HFFc6 (cell line): Measurements from ENCODE around the gene SERINC4. TPM values are rescaled to one million over a fixed set of nuclear protein-coding genes. Genes with fewer than 3 reads are reported as not detected.

Experiments used
- DNase-seq: peaks from one replicate; pipeline ENCODE4 v3.0.0-alpha.2; 2018
- H3K27ac Mint-ChIP-seq: 2 replicates; pipeline ENCODE4 v1.8.0; 2020; ENCODE audit warnings: mild to moderate bottlenecking, mixed read lengths
- H3K27me3 Mint-ChIP-seq: 2 replicates; pipeline ENCODE4 v1.8.0; 2021; ENCODE audit warnings: mild to moderate bottlenecking, moderate library complexity, mixed read lengths; ENCODE audit not compliant: insufficient read depth
- H3K36me3 Mint-ChIP-seq: 2 replicates; pipeline ENCODE4 v1.8.0; 2021; ENCODE audit warnings: low read depth, mixed read lengths
- H3K4me1 Mint-ChIP-seq: 2 replicates; pipeline ENCODE4 v1.8.0; 2020; ENCODE audit warnings: low read depth, mixed read lengths
- H3K4me3 Mint-ChIP-seq: 2 replicates; pipeline ENCODE4 v1.8.0; 2020; ENCODE audit warnings: mild to moderate bottlenecking, moderate library complexity, mixed read lengths
- H3K9me3 Mint-ChIP-seq: 2 replicates; pipeline ENCODE4 v1.8.0; 2020; ENCODE audit warnings: mild to moderate bottlenecking, mixed read lengths
- total RNA-seq, 6 experiments: library from RNA; stranded (reverse); fragmentation: NEBNext Ultra II Directional; extraction: Animal tissue kit (Norgen Biotek cat#: 25700); gene quantifications; 2 replicates in 1 of 6; 3 replicates in 5 of 6; pipeline ENCODE4 v1.2.3, GENCODE V29; 2021
- TF ChIP-seq, protein P1 (sequence below): fragments of 200-600 bp; sonication (generic); IDR thresholded peaks from 2 replicates; pipeline ENCODE4 v1.5.0; 2021; ENCODE audit warnings: antibody characterized with exemption, mild to moderate bottlenecking

The SERINC4 gene
- total RNA-seq, 6 experiments from 2014 or later, result 0.07 to 0.11 (median 0.09) TPM; not detected in 3

- no peak for DNase-seq
- Mint-ChIP-seq H3K36me3 (peaks cover 49% of the 10 kb centered on the region), H3K27ac (peak overlapping the region; percentile 98), H3K27me3 (peaks cover 11% of the 10 kb centered on the region), H3K9me3 (no peaks in the 10 kb centered on the region), H3K4me3 (peak overlapping the region; percentile 98), H3K4me1 (peaks cover 54% of the 10 kb centered on the region)
- TF ChIP-seq, protein P1, sequence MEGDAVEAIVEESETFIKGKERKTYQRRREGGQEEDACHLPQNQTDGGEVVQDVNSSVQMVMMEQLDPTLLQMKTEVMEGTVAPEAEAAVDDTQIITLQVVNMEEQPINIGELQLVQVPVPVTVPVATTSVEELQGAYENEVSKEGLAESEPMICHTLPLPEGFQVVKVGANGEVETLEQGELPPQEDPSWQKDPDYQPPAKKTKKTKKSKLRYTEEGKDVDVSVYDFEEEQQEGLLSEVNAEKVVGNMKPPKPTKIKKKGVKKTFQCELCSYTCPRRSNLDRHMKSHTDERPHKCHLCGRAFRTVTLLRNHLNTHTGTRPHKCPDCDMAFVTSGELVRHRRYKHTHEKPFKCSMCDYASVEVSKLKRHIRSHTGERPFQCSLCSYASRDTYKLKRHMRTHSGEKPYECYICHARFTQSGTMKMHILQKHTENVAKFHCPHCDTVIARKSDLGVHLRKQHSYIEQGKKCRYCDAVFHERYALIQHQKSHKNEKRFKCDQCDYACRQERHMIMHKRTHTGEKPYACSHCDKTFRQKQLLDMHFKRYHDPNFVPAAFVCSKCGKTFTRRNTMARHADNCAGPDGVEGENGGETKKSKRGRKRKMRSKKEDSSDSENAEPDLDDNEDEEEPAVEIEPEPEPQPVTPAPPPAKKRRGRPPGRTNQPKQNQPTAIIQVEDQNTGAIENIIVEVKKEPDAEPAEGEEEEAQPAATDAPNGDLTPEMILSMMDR, result peak; percentile 50
Observed at GRCh38 chr15:43792761-43793476, 7.1 kb downstream of the SERINC4 start.

DNA sequence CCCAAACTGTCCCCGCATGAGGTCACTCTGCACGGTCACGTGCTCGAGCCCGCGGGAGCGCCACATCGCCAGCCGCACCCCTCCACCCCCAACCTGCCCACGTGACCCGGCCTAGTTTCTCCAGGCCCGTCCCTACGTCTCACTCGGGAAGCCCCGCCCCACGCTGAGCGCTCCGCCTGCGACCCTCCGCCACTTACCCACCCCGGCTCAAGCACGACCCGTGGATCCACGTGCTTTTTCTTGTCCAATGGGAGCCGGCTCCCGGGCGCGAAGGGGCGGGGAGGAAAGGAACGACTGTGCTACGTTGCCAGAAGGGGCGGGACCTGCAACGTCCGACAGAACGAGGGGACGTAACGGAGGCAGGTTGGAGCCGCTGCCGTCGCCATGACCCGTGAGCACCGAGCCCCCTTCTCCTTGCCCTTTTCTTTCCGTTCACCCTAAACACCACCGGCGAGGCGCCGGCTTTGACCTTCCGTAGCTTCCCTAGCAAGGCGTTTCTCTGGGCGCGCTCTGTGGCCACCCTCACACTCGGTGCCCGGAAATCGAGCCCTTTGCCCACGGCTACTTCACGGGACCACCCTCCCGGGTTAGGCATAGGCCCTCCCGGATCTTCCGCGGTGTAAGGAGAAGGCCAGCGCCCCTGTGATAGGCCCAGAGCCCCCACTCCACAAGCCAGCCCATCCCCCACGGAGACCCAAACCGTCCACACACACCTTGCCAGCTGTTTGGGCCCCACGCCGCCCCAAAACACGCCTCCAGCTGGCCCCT is 7.8 kb downstream of the SERINC4 start, which contains the start of gene SERF2:
SERF2 (plus strand) TSS at position 328 of the 768 bp plus-strand sequence; CDS start at position 385, 57 bp downstream.
- Mint-ChIP-seq H3K36me3 (peaks cover 49% of the 10 kb centered on the region), H3K9me3 (no peaks in the 10 kb centered on the region), H3K27me3 (peaks cover 11% of the 10 kb centered on the region), H3K4me3 (peak within 1 kb of the TSS; percentile 98), H3K4me1 (peaks cover 47% of the 10 kb centered on the region), H3K27ac (peak within 1 kb of the TSS; percentile 98)
- peak; percentile 99 for DNase-seq
- TF ChIP-seq, protein P1, result no peak

- Mint-ChIP-seq H3K36me3 (peaks cover 23% of the 10 kb centered on the region), H3K9me3 (no peaks in the 10 kb centered on the region), H3K27me3 (peaks cover under 1% of the 10 kb centered on the region), H3K27ac (no peak overlapping the region), H3K4me1 (peaks cover 19% of the 10 kb centered on the region), H3K4me3 (no peak overlapping the region)
- DNase-seq, result no peak
- TF ChIP-seq, protein P1, result no peak
Observed at GRCh38 chr15:43789409-43789808, 10.6 kb downstream of the SERINC4 start.

GRCh38 chr15:43779016-43779415 is 21.0 kb downstream of the SERINC4 start:
- H3K4me1 Mint-ChIP-seq, result peaks cover 15% of the 10 kb centered on the region
- no peaks in the 10 kb centered on the region for H3K9me3 Mint-ChIP-seq
- DNase-seq, result no peak
- no peak overlapping the region for H3K27ac Mint-ChIP-seq
- no peaks in the 10 kb centered on the region for H3K27me3 Mint-ChIP-seq
- H3K36me3 Mint-ChIP-seq, result no peaks in the 10 kb centered on the region
- TF ChIP-seq, protein P1, result no peak
- H3K4me3 Mint-ChIP-seq, result no peak overlapping the region

GRCh38 chr15:43777267-43777914 is 22.6 kb downstream of the SERINC4 start:
- Mint-ChIP-seq H3K27me3 (no peaks in the 10 kb centered on the region), H3K9me3 (no peaks in the 10 kb centered on the region), H3K36me3 (peaks cover 3% of the 10 kb centered on the region; the same call in 1 of the 2 replicates), H3K27ac (peak overlapping the region; percentile 92), H3K4me1 (peaks cover 15% of the 10 kb centered on the region), H3K4me3 (peak overlapping the region; percentile 93)
- peak; percentile 62 for DNase-seq
- TF ChIP-seq, protein P1, result peak; percentile 84
